ENCODE results near the gene SPINK1. TPM values are rescaled to one million over a fixed set of nuclear protein-coding genes. Genes with fewer than 3 reads are reported as not detected.
"Not testable (repeated sequence)": the region's sequence is repeated elsewhere in the genome, so short reads cannot be mapped to it uniquely, and the experiment has no call there.

SPINK1 gene
- total RNA-seq, 1 donor from 2014 or later, result not detected

GRCh38 chr5:147805030-147805454 is 26.4 kb downstream of the SPINK1 start:
- Mint-ChIP-seq H3K4me1 (ENCODE audit: unreplicated experiment) (no peaks in the 10 kb centered on the region), H3K27ac (ENCODE audit: unreplicated experiment) (no peak overlapping the region), H3K9me3 (ENCODE audit: unreplicated experiment) (no peaks in the 10 kb centered on the region), H3K27me3 (ENCODE audit: unreplicated experiment) (no peaks in the 10 kb centered on the region), H3K4me3 (ENCODE audit: unreplicated experiment) (no peak overlapping the region), H3K36me3 (ENCODE audit: low read depth, unreplicated experiment) (no peaks in the 10 kb centered on the region)
- DNase-seq (ENCODE audit: low spot score), result no peak
- no peak for TF ChIP-seq CTCF (IDR thresholded peaks at IDR 0.05; ENCODE audit: unreplicated experiment)

- H3K27me3 Mint-ChIP-seq (ENCODE audit: unreplicated experiment), result no peaks in the 10 kb centered on the region
- no peaks in the 10 kb centered on the region for H3K4me1 Mint-ChIP-seq (ENCODE audit: unreplicated experiment)
- TF ChIP-seq CTCF (IDR thresholded peaks at IDR 0.05; ENCODE audit: unreplicated experiment), result no peak
- H3K36me3 Mint-ChIP-seq (ENCODE audit: low read depth, unreplicated experiment), result no peaks in the 10 kb centered on the region
- no peaks in the 10 kb centered on the region for H3K9me3 Mint-ChIP-seq (ENCODE audit: unreplicated experiment)
- no peak overlapping the region for H3K4me3 Mint-ChIP-seq (ENCODE audit: unreplicated experiment)
- DNase-seq (ENCODE audit: low spot score), result no peak
- no peak overlapping the region for H3K27ac Mint-ChIP-seq (ENCODE audit: unreplicated experiment)
Observed at GRCh38 chr5:147804334-147804733, 27.1 kb downstream of the SPINK1 start.

GRCh38 chr5:147803926-147804325 is 27.5 kb downstream of the SPINK1 start:
- no peak for TF ChIP-seq CTCF (IDR thresholded peaks at IDR 0.05; ENCODE audit: unreplicated experiment)
- DNase-seq (ENCODE audit: low spot score), result no peak
- H3K9me3 Mint-ChIP-seq (ENCODE audit: unreplicated experiment), result no peaks in the 10 kb centered on the region
- H3K4me1 Mint-ChIP-seq (ENCODE audit: unreplicated experiment), result no peaks in the 10 kb centered on the region
- H3K36me3 Mint-ChIP-seq (ENCODE audit: low read depth, unreplicated experiment), result no peaks in the 10 kb centered on the region
- H3K27me3 Mint-ChIP-seq (ENCODE audit: unreplicated experiment), result no peaks in the 10 kb centered on the region
- no peak overlapping the region for H3K4me3 Mint-ChIP-seq (ENCODE audit: unreplicated experiment)
- H3K27ac Mint-ChIP-seq (ENCODE audit: unreplicated experiment), result no peak overlapping the region

- not testable (repeated sequence) for DNase-seq (ENCODE audit: low spot score); H3K4me1 Mint-ChIP-seq (ENCODE audit: unreplicated experiment); H3K27ac Mint-ChIP-seq (ENCODE audit: unreplicated experiment); H3K4me3 Mint-ChIP-seq (ENCODE audit: unreplicated experiment); H3K9me3 Mint-ChIP-seq (ENCODE audit: unreplicated experiment); H3K36me3 Mint-ChIP-seq (ENCODE audit: low read depth, unreplicated experiment); H3K27me3 Mint-ChIP-seq (ENCODE audit: unreplicated experiment)
Observed at GRCh38 chr5:147803161-147803560, 28.3 kb downstream of the SPINK1 start.

- H3K4me1 Mint-ChIP-seq (ENCODE audit: unreplicated experiment), result no peaks in the 10 kb centered on the region
- TF ChIP-seq CTCF (IDR thresholded peaks at IDR 0.05; ENCODE audit: unreplicated experiment), result no peak
- no peaks in the 10 kb centered on the region for H3K36me3 Mint-ChIP-seq (ENCODE audit: low read depth, unreplicated experiment)
- no peak overlapping the region for H3K4me3 Mint-ChIP-seq (ENCODE audit: unreplicated experiment)
- H3K27ac Mint-ChIP-seq (ENCODE audit: unreplicated experiment), result no peak overlapping the region
- no peaks in the 10 kb centered on the region for H3K9me3 Mint-ChIP-seq (ENCODE audit: unreplicated experiment)
- H3K27me3 Mint-ChIP-seq (ENCODE audit: unreplicated experiment), result no peaks in the 10 kb centered on the region
- no peak for DNase-seq (ENCODE audit: low spot score)
Observed at GRCh38 chr5:147801461-147801860, 30.0 kb downstream of the SPINK1 start.

- no peak overlapping the region for H3K4me3 Mint-ChIP-seq (ENCODE audit: unreplicated experiment)
- no peak for DNase-seq (ENCODE audit: low spot score)
- H3K36me3 Mint-ChIP-seq (ENCODE audit: low read depth, unreplicated experiment), result no peaks in the 10 kb centered on the region
- no peak for TF ChIP-seq CTCF (IDR thresholded peaks at IDR 0.05; ENCODE audit: unreplicated experiment)
- no peaks in the 10 kb centered on the region for H3K27me3 Mint-ChIP-seq (ENCODE audit: unreplicated experiment)
- H3K9me3 Mint-ChIP-seq (ENCODE audit: unreplicated experiment), result no peaks in the 10 kb centered on the region
- no peak overlapping the region for H3K27ac Mint-ChIP-seq (ENCODE audit: unreplicated experiment)
- H3K4me1 Mint-ChIP-seq (ENCODE audit: unreplicated experiment), result no peaks in the 10 kb centered on the region
Observed at GRCh38 chr5:147800491-147800890, 31.0 kb downstream of the SPINK1 start.

All from endothelial cell (in vitro differentiated cells).